Ovary (tissue), 9 donors: Measurements from ENCODE around the gene ABL1. TPM values are rescaled to one million over a fixed set of nuclear protein-coding genes. Genes with fewer than 3 reads are reported as not detected.

Experiments used
- DNase-seq, 5 donors: peaks; one replicate each; pipeline ENCODE4 v3.0.0-alpha.2; 2019 to 2020
- H3K27ac ChIP-seq, 2 donors: fragments of 200-600 bp; one replicate each; pipeline versions ENCODE4 v1.5.1 to v1.8.0; 2019 to 2022
- H3K27me3 ChIP-seq: fragments of 200-600 bp; one replicate; pipeline ENCODE4 v1.8.0; 2022
- H3K36me3 ChIP-seq: fragments of 200-600 bp; sonication (generic); one replicate; pipeline ENCODE4 v1.5.1; 2019
- H3K4me1 ChIP-seq: one replicate; pipeline ENCODE4 v1.8.1; 2013; ENCODE audit warnings: mild to moderate bottlenecking, moderate library complexity; ENCODE audit not compliant: insufficient read depth
- H3K4me3 ChIP-seq: fragments of 200-600 bp; sonication (generic); one replicate; pipeline ENCODE4 v1.5.1; 2017
- H3K9me3 ChIP-seq, 2 donors: fragments of 200-600 bp in 1 of 2; sonication (generic) in 1 of 2; one replicate each; pipeline versions ENCODE4 v1.5.1 to v1.8.1; 2013 to 2019; ENCODE audit warnings: mild to moderate bottlenecking in 1 of 2, moderate library complexity in 1 of 2
- EP300 ChIP-seq: sonication (generic); formaldehyde crosslinking; IDR thresholded peaks from one replicate; pipeline ENCODE4 v1.6.1; 2017; ENCODE audit warnings: antibody characterized with exemption
- POLR2A ChIP-seq: fragments of 450-650 bp; IDR thresholded peaks from one replicate; pipeline ENCODE4 v1.6.1; 2017; ENCODE audit warnings: antibody characterized with exemption, mild to moderate bottlenecking, moderate library complexity
- WGBS, 3 donors: extraction: QIAGEN DNeasy Blood & Tissue Kit in 1 of 3; methylation state at CpG; one replicate each; pipeline versions ENCODE4 v1.1.5 to v1.1.7; 2013 to 2017; 5-methylcytosine and 5-hydroxymethylcytosine counted together
- intact Hi-C, 4 donors: fragments of 100-400 bp; cut with DNase I; formaldehyde crosslinking; loops; one replicate each; pipeline versions ENCODE4 v1.11.0 to v1.15.1; 2022 to 2023
- polyA plus RNA-seq, 2 donors: library from polyadenylated mRNA; stranded (reverse); fragments of 200-250 nt in 1 of 2; fragments of 350-450 nt in 1 of 2; fragmentation: Illumina TruSeq in 1 of 2; extraction: RNeasy Lipid Tissue Mini Kit (QIAGEN cat#74804) in 1 of 2; gene quantifications; one replicate each; pipeline ENCODE4 v1.2.3, GENCODE V29; 2013 to 2014
- total RNA-seq, 7 donors: library from RNA; depleted of rRNA in 2 of 7; stranded (reverse); fragments of >200 nt in 2 of 7; fragmentation: NEBNext Ultra II Directional in 3 of 7; extraction: Animal tissue kit (Norgen Biotek cat#: 25700) in 3 of 7; gene quantifications; one replicate each; pipeline versions ENCODE4 v1.1.0 to v1.2.4, GENCODE V29; 2016 to 2023
- TF ChIP-seq, protein P1 (sequence below), 3 donors: fragments of 450-650 bp in 2 of 3; fragments of 200-600 bp in 1 of 3; IDR thresholded peaks; one replicate each; pipeline versions ENCODE4 v1.5.1 to v1.8.0; 2016 to 2022; ENCODE audit warnings: antibody characterized with exemption in 3 of 3, mild to moderate bottlenecking in 1 of 3
- donor health status: DM: no; HTN: no; CAD: no; lungs with moderate emphysema.
- donor health status: DM: no; HTN: no; CAD: no.
- donor health status: Bipolar disorder and iron deficiency.
- donor health status: DM: yes; HTN: yes; CAD: no.
- donor health status: DM: no; HTN: no; CAD: no.
- donor health status: DM: yes; HTN: yes; CAD: no.

Gene ABL1
- total and polyA plus RNA-seq, 9 donors = 39.4 to 112 (median 75.1) TPM

GRCh38 chr9:130887494-130888144 is 52.6 kb downstream of the ABL1 start:
- TF ChIP-seq, protein P1, sequence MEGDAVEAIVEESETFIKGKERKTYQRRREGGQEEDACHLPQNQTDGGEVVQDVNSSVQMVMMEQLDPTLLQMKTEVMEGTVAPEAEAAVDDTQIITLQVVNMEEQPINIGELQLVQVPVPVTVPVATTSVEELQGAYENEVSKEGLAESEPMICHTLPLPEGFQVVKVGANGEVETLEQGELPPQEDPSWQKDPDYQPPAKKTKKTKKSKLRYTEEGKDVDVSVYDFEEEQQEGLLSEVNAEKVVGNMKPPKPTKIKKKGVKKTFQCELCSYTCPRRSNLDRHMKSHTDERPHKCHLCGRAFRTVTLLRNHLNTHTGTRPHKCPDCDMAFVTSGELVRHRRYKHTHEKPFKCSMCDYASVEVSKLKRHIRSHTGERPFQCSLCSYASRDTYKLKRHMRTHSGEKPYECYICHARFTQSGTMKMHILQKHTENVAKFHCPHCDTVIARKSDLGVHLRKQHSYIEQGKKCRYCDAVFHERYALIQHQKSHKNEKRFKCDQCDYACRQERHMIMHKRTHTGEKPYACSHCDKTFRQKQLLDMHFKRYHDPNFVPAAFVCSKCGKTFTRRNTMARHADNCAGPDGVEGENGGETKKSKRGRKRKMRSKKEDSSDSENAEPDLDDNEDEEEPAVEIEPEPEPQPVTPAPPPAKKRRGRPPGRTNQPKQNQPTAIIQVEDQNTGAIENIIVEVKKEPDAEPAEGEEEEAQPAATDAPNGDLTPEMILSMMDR (IDR thresholded peaks at IDR 0.05) = no peak
- TF ChIP-seq POLR2A = no peak
- no peak for TF ChIP-seq EP300
- DNase-seq = no peak
- Histone ChIP-seq H3K9me3 (no peaks in the 10 kb centered on the region), H3K36me3 (no peaks in the 10 kb centered on the region), H3K27ac (no peak overlapping the region), H3K4me1 (no peaks in the 10 kb centered on the region), H3K4me3 (no peak overlapping the region), H3K27me3 (no peaks in the 10 kb centered on the region)
- 52 to 62% (median 56%) methylated on average over 25 of the region's 25 CpGs for WGBS, 3 donors
- intact Hi-C loops = no loop called here

GRCh38 chr9:130888146-130888885 is 53.3 kb downstream of the ABL1 start:
- 82 to 90% (median 90%) methylated on average over 22 of the region's 22 CpGs for WGBS, 3 donors
- no peak overlapping the region for H3K27ac ChIP-seq
- intact Hi-C loops = no loop called here

DNA sequence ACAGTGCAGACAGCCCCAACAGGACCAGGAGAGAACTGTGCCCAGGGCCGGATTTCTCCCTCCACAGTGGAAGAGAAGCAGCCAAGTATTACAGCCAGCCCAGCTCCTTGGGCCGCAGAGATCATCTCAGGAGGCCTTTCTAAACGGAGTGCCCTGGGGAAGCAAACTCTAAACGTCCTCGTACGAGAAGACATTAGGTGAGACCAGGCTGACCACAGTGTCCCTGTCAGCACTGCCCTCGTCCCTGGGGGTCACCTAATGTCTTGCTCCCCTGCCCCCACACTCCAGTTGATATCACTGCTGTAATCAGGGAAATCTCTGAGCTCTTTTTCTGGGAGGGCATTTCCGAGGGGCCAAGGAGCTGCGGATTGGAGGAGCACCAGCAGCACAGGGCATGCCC is 55.1 kb downstream of the ABL1 start:
- DNase-seq = no peak
- Histone ChIP-seq H3K36me3 (no peaks in the 10 kb centered on the region), H3K4me3 (no peak overlapping the region), H3K27me3 (no peaks in the 10 kb centered on the region), H3K4me1 (no peaks in the 10 kb centered on the region), H3K27ac (no peak overlapping the region), H3K9me3 (no peaks in the 10 kb centered on the region)
- intact Hi-C loops = no loop called here
- 74 to 75% (median 75%) methylated on average over 9 of the region's 9 CpGs for WGBS, 3 donors
- TF ChIP-seq EP300 = no peak
- TF ChIP-seq, protein P1 (IDR thresholded peaks at IDR 0.05) = no peak
- no peak for TF ChIP-seq POLR2A

More at GRCh38 chr9:130888146-130888885, 53.3 kb downstream of the ABL1 start:
- no peaks in the 10 kb centered on the region for H3K36me3 ChIP-seq
- H3K27me3 ChIP-seq = no peaks in the 10 kb centered on the region
- TF ChIP-seq POLR2A (no peak), EP300 (no peak)
- TF ChIP-seq, protein P1 (IDR thresholded peaks at IDR 0.05) = no peak
- H3K4me1 ChIP-seq = no peaks in the 10 kb centered on the region
- H3K4me3 ChIP-seq = no peak overlapping the region
- H3K9me3 ChIP-seq = no peaks in the 10 kb centered on the region
- no peak for DNase-seq

DNA sequence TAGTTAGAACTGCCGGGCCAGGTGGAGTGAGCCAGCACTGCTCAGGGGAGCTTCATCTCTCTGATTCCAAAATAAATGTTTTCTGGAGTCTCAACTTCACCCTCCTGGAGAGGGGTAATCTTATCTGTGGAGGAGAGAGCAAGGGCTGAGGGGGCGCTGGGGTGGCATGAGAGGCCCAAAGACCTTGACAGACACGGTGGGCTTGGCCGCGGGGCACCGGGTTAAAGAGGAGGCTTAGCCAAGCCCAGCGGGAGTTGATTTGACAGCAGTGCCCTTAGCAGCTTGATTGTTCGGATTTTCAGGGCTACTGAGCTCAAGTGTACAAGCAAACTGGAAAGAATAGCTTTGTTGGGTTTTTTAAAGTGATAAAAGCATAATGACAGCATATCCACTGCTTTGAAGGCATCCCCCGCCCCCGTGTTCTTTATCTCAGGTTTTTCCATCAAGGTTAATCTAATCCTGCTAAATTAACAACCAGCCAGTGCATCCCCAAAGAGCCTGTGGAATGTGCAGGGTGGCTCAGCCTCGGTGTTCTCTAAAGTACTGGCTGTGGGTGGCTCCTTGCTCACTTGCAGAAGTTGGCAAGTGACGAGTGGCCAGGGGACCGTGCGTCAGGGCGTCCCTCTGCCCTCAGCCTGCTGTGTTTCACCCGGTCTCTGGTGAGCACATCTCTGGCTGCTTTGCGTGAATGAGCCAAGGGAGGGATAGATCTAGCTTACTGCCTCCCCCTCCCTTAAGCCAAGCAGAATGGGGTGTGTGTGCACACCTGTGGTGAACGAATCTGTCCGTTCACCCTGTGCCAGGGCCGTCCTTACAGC is 56.0 kb downstream of the ABL1 start:
- H3K9me3 ChIP-seq = no peaks in the 10 kb centered on the region
- H3K4me3 ChIP-seq = no peak overlapping the region
- no peaks in the 10 kb centered on the region for H3K4me1 ChIP-seq
- no peak overlapping the region for H3K27ac ChIP-seq
- WGBS, 3 donors = 68 to 79% (median 73%) methylated on average over 20 of the region's 20 CpGs
- no peaks in the 10 kb centered on the region for H3K27me3 ChIP-seq
- TF ChIP-seq EP300 (no peak), POLR2A (no peak)
- TF ChIP-seq, protein P1 (IDR thresholded peaks at IDR 0.05) = no peak
- intact Hi-C loops = no loop called here
- no peak for DNase-seq
- H3K36me3 ChIP-seq = no peaks in the 10 kb centered on the region
